C4-2B (cell line): ENCODE data around the gene MCUB.

Experiments
- H3K27ac ChIP-seq: fragments of 450-650 bp; 2 replicates; pipeline ENCODE4 v1.5.1; 2017
- ZFX ChIP-seq: fragments of 450-650 bp; IDR thresholded peaks from 2 replicates; pipeline ENCODE4 v1.6.1; 2017
- TF ChIP-seq, protein P1 (sequence below): fragments of 450-650 bp; conservative IDR thresholded peaks from 2 replicates; pipeline ENCODE4 v1.5.1; 2017; ENCODE audit warnings: mild to moderate bottlenecking

Gene MCUB

DNA sequence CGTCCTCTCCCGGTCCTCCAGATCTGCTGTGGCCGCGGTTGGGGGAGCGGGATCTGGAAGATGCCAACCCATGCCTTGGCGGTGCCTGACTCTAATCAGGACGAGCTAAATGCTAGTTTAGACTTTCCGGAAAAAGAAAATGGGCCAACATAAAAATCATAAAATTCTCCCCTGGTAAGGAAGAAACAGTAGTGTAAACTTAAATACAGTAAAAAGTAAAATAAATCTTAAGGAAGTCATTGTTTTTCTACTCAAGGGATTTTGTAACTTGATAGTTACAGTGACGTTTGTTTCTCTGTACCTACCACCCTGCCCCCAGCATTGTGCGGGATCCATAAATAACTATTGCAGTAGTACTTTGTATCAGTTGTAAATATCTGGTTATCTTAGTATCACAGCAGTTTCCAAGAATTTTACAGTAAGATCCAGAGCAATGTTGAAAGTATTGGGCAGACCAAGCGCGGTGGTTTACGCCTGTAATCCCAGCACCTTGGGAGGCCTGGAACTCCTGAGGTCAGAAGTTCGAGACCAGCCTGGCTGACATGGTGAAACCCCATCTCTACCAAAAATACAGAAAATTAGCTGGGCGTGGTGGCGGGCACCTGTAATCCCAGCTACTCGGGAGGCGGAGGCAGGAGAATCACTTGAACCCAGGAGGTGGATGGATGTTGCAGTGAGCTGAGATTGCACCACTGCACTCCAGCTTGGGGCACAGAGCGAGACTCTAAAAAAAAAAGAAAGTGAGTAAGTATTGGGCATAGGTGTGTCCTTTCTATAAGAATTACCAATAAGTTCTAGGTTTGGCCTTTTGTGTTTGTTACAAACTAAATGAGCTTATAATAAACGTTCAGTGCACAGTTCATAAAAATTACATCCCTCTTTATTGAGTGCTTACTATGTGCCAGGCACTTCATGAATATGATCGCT, 170.8 kb downstream of the MCUB start:
- H3K27ac ChIP-seq = peak overlapping the region; percentile 98
- TF ChIP-seq ZFX = no peak
- TF ChIP-seq, protein P1, sequence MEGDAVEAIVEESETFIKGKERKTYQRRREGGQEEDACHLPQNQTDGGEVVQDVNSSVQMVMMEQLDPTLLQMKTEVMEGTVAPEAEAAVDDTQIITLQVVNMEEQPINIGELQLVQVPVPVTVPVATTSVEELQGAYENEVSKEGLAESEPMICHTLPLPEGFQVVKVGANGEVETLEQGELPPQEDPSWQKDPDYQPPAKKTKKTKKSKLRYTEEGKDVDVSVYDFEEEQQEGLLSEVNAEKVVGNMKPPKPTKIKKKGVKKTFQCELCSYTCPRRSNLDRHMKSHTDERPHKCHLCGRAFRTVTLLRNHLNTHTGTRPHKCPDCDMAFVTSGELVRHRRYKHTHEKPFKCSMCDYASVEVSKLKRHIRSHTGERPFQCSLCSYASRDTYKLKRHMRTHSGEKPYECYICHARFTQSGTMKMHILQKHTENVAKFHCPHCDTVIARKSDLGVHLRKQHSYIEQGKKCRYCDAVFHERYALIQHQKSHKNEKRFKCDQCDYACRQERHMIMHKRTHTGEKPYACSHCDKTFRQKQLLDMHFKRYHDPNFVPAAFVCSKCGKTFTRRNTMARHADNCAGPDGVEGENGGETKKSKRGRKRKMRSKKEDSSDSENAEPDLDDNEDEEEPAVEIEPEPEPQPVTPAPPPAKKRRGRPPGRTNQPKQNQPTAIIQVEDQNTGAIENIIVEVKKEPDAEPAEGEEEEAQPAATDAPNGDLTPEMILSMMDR = no peak

DNA sequence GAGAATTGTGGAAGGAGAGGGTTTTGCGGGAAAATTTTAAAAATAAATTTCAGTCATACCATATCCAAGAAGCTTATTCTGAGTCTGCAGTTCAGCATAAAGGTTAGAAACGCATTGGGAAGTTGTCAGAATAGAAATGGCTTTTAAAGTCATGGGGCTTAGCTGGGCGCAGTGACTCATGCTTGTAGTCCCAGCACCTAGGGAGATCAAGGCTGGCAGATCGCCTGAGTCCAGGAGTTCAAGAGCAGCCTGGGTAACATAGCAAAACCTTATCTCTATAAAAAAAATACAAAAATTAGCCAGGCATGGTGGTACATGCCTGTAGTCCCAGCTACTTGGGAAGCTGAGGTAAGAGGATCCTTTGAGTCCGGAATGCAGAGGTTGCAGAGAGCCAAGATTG, 173.7 kb downstream of the MCUB start:
- no peak for TF ChIP-seq ZFX
- TF ChIP-seq, protein P1 = no peak
- no peak overlapping the region for H3K27ac ChIP-seq

DNA sequence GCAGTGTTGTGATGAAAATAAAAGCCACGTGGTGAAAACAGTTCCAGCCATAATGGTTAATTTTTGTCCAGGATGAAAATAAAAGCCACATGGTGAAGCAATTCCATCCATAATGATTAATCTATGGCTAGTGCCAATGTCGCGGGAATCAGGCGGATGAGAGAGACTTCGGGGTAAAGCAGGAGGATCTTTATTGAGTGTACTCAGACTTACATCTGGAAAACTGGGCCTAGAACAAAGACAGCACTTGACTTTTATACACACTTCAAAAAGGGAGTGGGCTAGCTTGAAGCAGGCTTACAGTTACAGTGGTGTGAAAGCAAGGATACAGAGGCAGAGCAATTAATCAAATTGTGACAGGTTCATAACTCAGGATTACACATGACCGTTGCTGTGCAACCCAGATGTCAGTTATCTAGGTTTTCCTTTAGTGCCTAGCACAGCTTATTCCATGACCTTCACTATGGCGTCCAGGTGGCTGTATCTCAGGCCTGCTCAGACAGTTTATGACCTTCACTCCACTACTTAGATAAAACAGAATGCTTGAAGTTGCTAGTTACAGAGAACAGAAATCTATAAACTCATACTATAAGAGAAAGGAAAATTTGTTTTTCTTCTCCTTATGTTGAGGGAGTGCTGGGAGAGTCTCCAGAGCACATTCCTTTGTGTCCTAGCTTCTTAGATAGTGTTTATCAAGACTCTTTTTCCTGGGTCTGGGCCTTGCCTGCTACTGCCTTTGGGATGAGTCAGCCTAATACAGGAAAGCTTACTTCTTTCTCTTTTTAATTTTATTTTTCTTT, 175.7 kb downstream of the MCUB start:
- TF ChIP-seq, protein P1 = no peak
- TF ChIP-seq ZFX = no peak
- no peak overlapping the region for H3K27ac ChIP-seq
